ENCODE data around the gene CPXM1.
"Not testable (repeated sequence)": the region's sequence is repeated elsewhere in the genome, so short reads cannot be mapped to it uniquely, and the experiment has no call there.

The CPXM1 gene

DNA sequence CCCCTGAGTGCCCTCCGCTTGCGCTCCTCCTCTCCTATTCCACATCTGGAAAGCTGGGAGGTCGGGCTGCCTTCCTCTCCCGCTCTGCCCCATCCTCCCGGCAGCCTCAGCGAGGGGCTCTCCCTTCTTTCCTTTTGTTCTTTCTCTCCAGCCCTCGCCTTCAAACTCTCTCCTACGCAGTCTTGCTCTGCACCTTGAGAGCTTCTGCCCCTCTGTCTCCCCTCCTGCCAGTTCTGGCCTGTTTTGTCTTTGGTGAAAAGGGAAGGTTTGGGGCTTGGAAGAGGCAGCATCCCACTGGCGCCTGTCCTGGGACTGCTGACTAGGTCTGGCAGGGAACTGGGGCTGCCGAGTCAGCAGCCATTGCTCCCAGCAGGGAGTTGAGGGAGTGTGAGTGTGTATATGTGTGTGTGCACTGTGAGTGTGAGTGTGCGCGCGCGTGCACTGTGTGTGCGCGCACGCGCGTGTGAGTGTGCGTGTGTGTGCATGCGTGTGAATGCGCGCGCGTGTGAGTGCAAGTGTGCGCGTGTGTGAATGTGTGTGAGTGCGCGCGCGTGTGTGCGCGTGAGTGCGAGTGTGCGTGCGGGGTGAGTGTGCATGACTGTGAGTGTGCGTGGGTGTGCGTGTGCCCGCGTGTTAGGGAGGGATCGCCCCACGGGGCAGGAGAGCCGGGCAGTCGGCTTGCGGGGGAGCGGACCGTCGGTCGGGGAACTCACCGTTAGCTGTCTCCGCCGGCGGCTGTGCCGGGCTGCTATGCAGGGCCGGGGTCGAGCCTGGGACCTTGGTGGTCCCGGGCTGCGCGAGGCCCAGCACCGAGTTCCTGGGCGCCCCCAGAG, 523 bp downstream of the CPXM1 start:
- no peak for DNase-seq (ENCODE audit: low read depth in 2 of 2)

DNA sequence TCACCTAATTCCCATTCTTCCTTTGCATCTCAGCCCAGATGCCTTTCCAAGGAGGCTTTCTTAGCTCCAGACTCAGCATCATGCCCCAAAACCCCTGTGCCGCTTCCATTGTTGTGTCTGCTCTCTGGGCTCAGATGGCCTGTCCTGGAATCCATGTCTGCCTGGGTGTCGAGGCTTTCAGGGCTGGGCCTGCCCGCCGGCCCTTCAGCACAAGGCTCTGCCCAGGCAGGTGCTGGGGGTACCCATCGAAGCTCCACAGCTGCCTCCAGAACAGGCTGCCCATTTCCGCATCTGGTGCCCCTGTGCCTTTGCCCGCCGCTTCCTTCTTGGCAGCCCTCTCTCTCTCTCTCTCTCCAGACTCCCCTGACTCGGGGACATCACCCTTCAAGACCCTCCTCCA, 1.2 kb downstream of the CPXM1 start:
- no peak for DNase-seq (ENCODE audit: low read depth in 2 of 2)

DNA sequence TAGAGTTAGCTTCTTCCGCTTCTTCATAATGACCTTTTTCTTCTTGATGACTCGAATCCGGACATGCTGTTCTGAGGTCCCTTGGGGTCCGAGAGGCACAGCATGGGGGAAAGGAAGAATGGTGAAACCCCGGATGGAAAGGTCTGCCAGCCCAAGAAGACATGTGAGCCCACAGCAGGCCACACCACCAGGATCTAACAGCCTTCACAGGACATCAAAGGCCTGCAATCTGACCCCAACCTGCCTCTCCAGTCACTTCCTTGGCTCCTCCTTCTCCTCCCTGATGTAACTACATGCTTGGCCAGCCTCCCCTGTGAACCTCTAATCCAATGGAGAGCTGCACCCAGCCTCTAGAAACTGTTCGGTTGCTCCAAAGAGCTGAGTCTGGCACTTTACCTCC, 1.6 kb downstream of the CPXM1 start:
- DNase-seq (ENCODE audit: low read depth in 2 of 2), result no peak

DNA sequence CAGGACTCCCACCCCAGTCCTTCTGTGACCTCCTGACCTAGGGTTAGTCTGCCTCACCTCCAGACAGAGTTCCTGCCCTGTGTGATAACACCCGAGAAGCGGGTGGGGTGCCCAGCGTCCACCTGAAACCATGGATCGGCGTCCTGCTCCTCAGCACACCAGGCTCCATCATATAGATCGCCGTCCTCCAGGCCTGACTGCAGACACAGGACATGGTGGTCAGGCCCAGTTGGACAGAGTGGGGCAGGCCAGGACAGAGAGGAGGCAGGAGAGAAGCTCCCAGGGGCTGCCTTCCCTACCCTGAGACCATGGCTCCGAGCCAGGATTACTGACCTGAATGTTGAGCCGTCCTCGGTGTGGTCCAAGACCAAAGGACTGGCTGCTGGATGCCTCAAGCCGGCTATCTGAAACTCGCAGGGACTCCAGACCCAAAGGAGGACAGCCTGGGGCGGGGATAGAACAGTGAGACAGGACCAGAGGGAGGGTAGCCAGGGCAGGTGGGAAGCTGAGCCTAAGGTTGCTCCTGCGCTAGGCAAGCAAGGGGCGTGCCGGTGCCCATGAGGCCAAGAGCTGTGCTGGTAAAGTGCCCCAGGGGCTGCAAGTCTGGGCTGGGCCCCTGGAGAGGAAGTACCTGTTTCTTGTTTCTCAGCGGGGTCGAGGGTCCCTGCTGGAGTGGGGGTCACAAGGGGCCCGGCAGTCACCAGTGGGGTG, 2.2 kb downstream of the CPXM1 start:
- no peak for DNase-seq (ENCODE audit: low read depth in 2 of 2)

DNA sequence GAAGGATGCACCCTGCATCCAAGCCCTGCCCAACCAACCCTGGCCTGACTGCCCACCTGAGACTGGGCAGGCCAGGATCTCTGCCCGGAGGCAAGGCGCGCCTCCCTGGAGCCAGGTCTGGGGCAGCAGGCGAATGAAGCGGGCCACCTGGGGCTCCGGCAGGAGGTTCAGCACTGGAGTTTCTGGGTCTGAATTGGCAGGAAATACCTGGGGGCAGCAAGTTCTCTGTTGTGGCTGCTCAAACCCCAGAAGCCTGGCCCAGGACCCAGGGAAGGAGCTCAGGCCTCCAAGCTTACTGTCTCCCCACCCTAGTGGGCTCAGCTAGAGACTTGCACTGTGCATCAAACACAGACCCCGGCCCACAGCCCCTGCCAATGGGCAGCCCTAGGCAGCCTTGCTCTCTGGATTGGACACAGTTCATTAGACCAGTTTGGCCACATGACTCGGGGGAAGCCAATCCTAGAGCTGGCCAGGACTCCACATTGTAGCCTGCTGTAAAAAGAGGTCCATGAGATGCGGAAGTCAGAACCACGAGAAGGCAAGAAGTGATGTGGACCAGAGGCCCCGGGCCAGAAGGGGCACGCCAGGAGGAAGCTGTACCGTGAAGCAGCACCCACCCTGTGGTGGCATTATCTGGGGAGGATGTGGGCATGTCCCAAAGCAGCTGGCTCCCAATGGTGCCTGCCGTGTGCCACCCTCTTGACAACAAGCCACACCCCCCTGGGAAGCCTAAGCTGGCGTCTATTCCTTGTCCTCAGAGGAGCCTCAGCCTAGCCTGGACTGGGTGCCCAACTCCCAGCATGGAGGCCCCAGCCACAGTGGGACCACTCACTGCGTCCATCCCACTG, 3.1 kb downstream of the CPXM1 start:
- DNase-seq (ENCODE audit: low read depth in 2 of 2), result no peak

DNA sequence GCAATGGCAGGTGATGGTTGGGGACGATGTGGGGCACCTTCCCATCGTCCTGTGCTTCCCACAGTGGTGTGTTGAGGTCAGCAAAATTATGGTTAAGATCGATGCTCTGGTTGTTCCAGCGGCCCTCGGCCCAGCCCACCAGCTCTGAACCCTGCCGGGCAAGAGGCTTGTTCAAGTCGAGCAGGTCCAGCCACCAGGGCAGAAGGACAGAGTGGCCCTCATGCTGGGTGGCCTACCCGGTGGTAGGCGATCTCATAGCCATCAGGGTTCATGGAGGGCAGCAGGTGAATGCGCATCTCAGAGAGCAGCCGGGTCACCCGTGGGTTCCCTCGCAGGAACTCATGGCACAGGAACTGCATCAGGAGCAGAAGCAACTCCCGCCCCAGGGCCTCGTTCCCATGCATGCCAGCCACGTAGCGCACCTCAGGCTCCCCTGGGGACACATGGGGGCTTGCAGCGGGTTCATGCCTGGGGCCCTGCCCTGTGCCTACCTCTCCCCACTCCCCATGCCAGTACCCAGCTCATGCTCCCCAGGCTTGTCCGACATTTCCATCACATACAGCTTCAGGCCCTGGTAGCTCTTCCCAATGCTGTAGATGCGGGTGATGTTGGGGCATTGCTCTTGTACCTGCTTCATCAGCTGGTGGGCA, 4.3 kb downstream of the CPXM1 start:
- DNase-seq (ENCODE audit: low read depth in 2 of 2), result no peak

DNA sequence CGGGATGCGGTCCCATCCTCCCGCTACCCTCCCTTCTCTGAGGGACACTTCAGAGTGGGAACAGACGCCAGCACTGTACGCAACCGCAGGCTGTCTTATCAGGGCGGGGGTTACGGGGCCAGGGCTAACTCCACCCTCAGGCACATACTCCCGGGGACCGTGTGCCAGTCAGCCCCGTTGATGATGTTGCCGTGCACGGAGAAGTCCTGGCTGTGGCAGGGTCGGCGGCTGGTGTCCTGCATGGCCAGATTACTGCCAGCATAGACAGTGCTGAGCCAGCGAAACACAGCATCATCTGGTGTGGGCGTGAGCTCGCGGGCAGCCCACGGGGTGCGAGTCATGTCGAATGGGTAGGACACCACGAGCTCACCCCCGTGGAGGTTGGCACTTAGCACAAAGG, 5.0 kb downstream of the CPXM1 start:
- no peak for DNase-seq (ENCODE audit: low read depth in 2 of 2)

DNA sequence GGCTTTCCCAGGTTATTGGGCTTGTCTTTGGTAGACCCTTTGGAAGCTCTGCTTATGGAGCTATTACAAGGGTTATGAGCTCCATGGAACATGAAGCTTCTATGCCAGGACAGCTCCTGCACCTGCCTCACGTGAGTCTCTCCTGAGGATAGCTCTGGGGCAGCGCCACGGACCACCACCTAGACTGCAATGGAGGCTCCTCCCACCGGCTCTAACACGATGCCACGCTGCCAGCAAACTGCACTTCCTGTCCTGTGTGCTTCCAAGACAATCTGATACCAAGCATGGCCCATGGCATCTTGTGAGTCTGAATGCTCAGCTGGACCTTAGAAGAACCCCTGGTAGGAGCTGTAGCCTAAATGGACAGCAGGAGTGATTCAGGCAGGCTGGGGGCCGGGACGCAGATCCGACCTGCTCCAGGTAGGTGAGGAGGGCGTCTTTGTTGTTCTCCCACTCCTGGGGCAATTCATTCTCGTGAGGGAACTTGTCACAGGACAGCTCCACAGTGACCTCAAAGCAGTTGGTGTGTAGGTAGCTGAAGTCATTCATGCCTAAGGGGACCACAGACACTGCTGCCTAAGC, 5.5 kb downstream of the CPXM1 start:
- DNase-seq (ENCODE audit: low read depth in 2 of 2), result no peak

DNA sequence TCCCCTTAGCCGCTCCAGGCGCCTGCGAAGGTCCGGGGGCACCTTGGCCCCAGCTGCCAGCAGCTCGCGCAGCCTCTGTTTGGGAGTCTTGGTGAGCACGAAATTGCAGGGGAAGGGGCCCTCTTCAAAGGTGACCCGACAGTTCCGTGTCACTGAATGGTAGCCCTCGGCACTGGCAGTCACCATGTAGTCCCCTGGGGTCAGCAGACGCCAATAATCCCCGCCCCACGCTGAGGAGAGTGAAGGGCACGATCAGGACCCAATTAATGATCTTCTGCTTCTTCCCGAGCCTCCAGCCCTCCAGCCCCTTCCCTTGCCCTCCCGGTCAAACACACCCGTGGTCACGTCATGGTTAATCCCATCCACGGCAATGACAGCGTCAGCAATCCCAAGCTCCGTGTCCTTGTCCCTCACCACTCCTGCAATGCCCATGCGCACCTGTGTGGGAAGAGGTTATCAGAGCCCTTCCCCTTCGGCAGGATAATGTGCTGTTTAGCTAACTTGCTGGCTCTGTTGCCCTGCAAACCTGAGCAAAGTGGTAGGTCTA, 6.2 kb downstream of the CPXM1 start:
- DNase-seq (ENCODE audit: low read depth in 2 of 2), result no peak

DNA sequence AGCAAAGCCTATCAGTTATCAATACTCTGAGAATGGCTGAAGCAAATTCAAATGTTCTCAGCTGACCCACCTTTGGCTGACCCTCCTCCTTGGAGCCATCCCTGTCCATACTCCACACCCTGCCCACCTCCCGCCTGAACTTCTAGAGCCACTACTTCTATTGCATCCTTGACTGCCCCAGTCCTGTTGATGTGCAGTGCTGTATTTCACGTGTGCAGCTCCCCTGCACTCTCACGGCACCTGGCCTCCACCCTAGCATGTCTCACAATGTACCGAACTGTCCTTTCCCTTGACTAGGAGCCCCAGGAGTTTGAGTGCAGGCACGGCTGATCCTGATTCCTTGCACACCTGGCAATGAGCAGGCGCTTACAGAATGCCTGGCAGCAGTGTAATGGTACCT, 7.0 kb downstream of the CPXM1 start:
- no peak for DNase-seq (ENCODE audit: low read depth in 2 of 2)

DNA sequence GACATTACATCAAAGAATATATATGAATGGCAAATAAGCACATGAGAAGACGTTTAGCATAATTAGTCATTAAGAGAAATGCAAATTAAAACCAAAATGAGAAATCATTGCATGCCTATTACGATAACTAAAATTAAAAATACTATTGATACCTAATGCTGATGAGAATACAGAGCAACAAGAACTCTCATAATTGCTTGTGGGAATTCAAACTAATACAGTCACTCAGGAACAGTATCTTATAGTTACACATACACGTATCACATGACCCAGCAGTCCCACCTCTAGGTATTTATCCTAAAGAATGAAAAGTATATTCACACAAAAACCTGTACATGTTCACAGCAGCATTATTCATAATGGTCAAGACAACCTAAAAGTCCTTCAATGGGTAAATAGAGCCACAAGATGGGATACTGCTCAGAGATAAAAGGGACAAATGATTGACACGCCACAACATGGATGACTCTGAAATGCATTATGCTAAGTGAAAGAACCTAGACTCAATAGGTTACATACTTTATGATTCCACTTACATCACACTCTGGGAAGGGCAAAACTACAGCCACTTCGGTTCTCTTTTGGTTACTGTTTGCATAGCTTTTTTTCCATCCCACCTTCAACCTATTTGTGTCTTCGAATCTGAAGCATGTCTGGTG, 16.4 kb downstream of the CPXM1 start:
- no peak for DNase-seq (ENCODE audit: low read depth in 2 of 2)

DNA sequence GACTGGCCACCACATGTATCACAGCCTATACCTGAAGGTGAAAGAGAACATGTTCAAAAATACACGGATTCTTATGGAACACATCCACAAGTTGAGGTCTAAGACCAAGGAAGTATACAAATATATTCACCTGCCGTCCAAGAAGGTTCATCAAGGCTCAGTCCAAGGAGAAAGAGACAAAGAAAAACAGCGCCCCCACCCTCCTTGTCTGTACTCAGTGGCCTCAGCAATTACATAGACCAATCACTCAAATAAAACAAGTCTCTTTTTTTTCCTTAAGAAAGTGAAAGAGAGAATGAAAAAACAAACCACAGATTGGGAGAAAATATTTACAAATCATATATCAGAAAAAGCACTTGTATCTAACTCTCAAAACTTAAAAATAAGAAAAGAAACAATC, 19.5 kb downstream of the CPXM1 start:
- no peak for DNase-seq (ENCODE audit: low read depth in 2 of 2)

DNA sequence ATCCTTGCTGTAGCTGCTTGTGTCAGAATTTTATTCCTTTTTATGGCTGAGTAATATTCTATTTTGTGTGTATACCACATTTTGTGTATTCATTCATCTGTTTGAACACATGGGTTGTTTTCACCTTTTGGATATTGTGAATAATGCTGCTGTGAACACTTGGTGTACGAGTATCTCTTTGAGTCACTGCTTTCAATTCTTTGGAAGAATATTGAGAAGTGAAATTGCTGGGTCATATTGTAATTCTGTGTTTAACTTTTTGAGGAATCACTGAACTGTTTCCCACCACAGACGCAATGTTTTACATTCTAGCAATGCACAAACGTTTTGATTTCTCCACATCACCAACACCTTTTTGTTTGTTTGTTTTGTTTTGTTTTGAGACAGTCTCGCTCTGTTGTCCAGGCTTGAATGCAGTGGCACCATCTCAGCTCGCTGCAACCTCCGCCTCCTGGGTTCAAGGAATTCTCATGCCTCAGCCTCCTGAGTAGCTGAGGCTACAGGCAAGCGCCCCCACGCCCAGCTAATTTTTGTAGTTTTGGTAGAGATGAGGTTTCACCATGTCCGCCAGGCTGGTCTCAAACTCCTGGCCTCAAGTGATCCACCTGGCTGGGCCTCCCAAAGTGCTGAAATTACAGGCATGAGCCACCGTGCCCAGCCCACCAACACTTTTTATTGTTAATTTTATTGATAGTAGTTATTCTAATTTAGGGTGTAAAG, 21.7 kb downstream of the CPXM1 start:
- no peak for DNase-seq (ENCODE audit: low read depth in 2 of 2)

DNA sequence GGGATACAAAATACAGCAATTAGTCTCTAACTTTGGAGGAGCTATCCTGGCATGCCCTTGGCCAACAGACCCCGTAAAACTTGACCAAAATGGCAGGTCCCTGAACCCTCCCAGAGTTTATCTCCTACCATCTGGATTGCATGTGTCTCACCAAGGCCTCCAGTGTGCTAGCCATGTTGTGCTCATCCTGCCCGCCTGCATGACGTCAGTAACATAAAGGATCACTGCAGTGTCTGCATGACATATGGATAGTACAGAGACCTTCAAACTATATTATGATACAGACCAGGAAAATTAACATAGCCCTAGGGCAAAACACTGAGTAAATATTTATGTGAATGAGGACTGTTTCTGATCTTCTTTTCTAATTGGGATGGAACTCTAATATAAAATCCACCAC, 25.3 kb downstream of the CPXM1 start:
- DNase-seq (ENCODE audit: low read depth in 2 of 2), result no peak

DNA sequence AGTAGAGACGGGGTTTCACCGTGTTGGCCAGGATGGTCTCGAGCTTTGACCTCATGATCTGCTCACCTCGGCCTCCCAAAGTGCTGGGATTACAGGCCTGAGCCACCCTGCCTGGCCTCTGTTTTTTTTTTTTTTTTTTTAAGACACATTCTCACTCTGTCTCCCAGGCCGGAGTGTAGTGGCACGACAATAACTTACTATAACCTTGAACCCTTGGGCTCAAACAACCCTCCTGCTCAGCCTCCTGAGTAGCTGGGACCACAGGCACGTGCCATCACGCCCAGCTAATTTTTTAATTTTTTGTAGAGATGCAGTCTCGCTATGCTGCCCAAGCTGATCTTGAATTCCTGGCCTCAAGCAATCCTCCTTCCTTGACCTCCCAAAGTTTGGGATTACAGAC, 26.6 kb downstream of the CPXM1 start:
- DNase-seq (ENCODE audit: low read depth in 2 of 2), result no peak

DNA sequence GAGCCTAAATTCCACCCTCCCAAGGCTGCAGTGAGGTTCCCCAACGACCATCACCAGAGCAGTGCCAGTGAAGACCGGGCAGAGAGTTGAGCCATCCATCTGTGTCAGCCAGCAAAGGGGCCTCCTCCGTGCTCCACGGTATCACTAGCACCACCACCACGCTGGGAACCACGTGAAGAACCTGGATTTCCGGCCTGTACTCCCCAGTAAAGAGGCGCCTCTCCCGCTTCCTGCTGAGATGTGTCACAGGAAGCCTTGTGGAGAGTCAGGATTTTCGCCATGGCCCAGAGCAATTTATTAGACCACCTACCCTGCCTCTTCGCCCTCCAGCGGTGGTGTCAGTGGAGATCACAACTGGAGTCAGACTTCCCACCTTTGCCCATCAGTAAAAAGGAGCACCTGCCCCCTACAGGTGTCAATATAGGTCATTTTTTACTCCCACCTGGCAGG, 28.8 kb downstream of the CPXM1 start:
- no peak for DNase-seq (ENCODE audit: low read depth in 2 of 2)

DNA sequence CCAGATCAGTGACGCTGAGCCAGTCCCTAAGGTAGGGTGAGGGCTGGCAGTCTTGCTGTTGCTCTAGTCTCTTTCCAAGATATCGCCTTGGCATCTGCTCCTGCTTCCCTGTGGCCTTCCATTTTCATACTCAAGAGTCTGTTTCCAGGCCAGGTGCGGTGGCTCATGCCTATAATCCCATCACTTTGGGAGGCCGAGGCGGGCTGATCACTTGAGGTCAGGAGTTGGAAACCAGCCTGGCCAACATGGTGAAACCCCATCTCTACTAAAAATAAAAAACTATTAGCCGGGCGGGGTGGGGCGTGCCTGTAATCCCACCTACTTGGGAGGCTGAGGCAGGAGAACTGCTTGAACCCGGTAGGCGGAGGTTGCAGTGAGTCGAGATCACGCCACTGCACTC, 30.3 kb downstream of the CPXM1 start:
- not testable (repeated sequence) for DNase-seq (ENCODE audit: low read depth in 2 of 2)

DNA sequence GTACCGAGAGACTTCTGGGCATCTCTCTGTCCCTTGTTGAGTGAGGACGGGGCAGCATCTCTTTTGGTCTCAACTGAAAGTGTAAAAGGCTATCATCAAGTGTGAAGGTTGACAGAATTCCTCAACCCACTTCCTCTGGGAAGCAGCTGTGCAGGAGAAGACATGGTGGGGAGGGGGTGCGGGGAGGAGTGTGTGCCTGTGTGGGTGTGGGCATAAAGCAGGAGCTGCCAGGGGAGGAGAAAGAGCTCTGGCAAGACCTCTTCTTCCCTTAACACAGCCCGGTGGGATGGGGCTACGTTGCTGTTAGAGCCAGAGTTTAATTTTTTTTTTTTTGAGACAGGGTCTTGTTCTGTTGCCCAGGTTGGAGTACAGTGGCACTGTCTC, 31.8 kb downstream of the CPXM1 start:
- no peak for DNase-seq (ENCODE audit: low read depth in 2 of 2)

DNA sequence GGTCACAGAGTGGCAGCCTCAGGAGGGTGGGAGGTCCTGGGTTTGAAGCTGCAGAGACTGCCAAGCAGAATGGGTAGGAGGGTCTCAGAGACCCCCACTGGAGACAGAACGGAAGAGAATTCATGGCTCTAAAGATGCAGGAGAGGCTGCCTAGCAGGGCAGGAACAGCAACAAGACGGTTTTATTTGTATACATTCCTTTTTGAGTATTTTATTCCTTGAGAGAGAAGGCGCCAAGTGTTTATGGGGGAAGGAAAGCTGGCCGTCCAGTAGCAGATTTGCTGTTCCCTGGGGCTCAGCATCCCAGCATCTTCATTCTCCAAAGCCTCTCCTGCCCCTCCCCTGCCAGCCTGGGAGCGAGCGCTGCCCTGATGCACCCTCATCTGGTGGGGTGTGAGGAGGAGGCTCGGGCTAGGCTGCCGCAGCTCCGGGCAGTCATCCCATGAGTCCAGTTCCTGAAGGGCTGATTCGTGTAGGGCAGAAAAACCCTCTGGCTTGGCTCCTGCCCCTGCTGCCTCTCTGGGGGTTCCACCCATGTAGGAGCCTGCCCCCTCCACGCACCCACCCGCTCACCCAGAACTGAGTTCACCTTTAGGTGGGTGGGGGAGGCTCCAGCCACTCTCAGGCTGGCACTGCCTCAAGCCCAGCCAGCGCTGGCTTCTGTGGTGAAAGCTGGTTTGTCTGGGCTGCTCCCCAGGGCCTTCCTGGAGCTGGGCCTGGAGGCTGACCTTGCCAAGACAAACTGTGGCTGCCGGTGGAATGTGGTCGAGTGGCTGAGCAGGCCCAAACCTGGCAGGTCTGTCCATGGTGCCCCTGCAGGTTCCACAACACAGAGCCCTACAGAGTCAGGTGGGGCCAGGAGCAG, 32.4 kb downstream of the CPXM1 start:
- no peak for DNase-seq (ENCODE audit: low read depth in 2 of 2)
